ENCODE data around the gene WNK1.

The WNK1 gene

GRCh38 chr12:737122-737739 lies 15.1 kb upstream of the WNK1 start:
- no peak overlapping the region for H3K27ac ChIP-seq
- peaks cover 0 to 29% (median 0%) of the 10 kb centered on the region in 10 experiments; a peak in 6 of 20 replicates for H3K4me1 ChIP-seq
- no peaks in the 10 kb centered on the region for H3K27me3 ChIP-seq
- no peaks in the 10 kb centered on the region for H4K20me1 ChIP-seq
- H3K9ac ChIP-seq: no peak overlapping the region
- no peak for TF ChIP-seq Cebpa-rat (IDR thresholded peaks at IDR 0.05)
- H3K4me3 ChIP-seq: no peak overlapping the region
- peaks cover 7 to 16% (median 9%) of the 10 kb centered on the region in 11 experiments; a peak in 19 of 22 replicates for H3K9me3 ChIP-seq (replicated peaks in 1 of 11)
- H3K36me3 ChIP-seq: no peaks in the 10 kb centered on the region
- H3K4me2 ChIP-seq: peak overlapping the region in 3 of 11 experiments; percentile 15 to 44 (median 28); a peak in 6 of 22 replicates

GRCh38 chr12:738712-739111 lies 13.7 kb upstream of the WNK1 start:
- no peak for TF ChIP-seq Cebpa-rat (IDR thresholded peaks at IDR 0.05)
- Histone ChIP-seq H3K9ac (no peak overlapping the region), H3K4me3 (no peak overlapping the region), H3K36me3 (no peaks in the 10 kb centered on the region), H3K4me1 (peaks cover 0 to 36% (median 2%) of the 10 kb centered on the region in 10 experiments; a peak in 8 of 20 replicates), H3K27ac (no peak overlapping the region), H3K27me3 (no peaks in the 10 kb centered on the region), H4K20me1 (no peaks in the 10 kb centered on the region), H3K4me2 (no peak overlapping the region), H3K9me3 (replicated peaks in 1 of 11) (peaks cover 7 to 12% (median 9%) of the 10 kb centered on the region in 11 experiments; a peak in 19 of 22 replicates)

GRCh38 chr12:739349-739748 lies 13.0 kb upstream of the WNK1 start:
- H3K4me2 ChIP-seq: no peak overlapping the region
- no peaks in the 10 kb centered on the region for H3K27me3 ChIP-seq
- no peak overlapping the region for H3K9ac ChIP-seq
- no peak for TF ChIP-seq Cebpa-rat (IDR thresholded peaks at IDR 0.05)
- no peak overlapping the region for H3K27ac ChIP-seq
- no peaks in the 10 kb centered on the region for H4K20me1 ChIP-seq
- peaks cover 3 to 10% (median 6%) of the 10 kb centered on the region in 11 experiments; a peak in 19 of 22 replicates for H3K9me3 ChIP-seq (replicated peaks in 1 of 11)
- no peaks in the 10 kb centered on the region for H3K36me3 ChIP-seq
- no peak overlapping the region for H3K4me3 ChIP-seq
- H3K4me1 ChIP-seq: peaks cover 0 to 42% (median 4%) of the 10 kb centered on the region in 10 experiments; a peak in 8 of 20 replicates

GRCh38 chr12:740921-741320 lies 11.5 kb upstream of the WNK1 start:
- H3K4me1 ChIP-seq: peaks cover 0 to 40% (median 4%) of the 10 kb centered on the region in 10 experiments; a peak in 8 of 20 replicates
- no peak overlapping the region for H3K4me2 ChIP-seq
- no peaks in the 10 kb centered on the region for H3K27me3 ChIP-seq
- H4K20me1 ChIP-seq: no peaks in the 10 kb centered on the region
- H3K36me3 ChIP-seq: no peaks in the 10 kb centered on the region
- H3K9me3 ChIP-seq (replicated peaks in 1 of 11): 0 out of 22 replicates have a peak, but pooled peaks cover 0 to 4% (median 0%) of the 10 kb centered on the region in 11 experiments
- H3K9ac ChIP-seq: no peak overlapping the region
- no peak overlapping the region for H3K27ac ChIP-seq
- TF ChIP-seq Cebpa-rat (IDR thresholded peaks at IDR 0.05): no peak
- no peak overlapping the region for H3K4me3 ChIP-seq

GRCh38 chr12:749751-750270 lies 2.6 kb upstream of the WNK1 start:
- H3K9me3 ChIP-seq (replicated peaks in 1 of 11): no peaks in the 10 kb centered on the region
- peak overlapping the region in 6 of 11 experiments; percentile 23 to 85 (median 82); a peak in 7 of 22 replicates for H3K27ac ChIP-seq
- TF ChIP-seq Cebpa-rat (IDR thresholded peaks at IDR 0.05): no peak
- H3K27me3 ChIP-seq: no peaks in the 10 kb centered on the region
- peak overlapping the region; percentile 77 to 99 (median 91); a peak in 20 of 22 replicates for H3K4me2 ChIP-seq
- H3K36me3 ChIP-seq: peaks cover 0 to 7% (median 0%) of the 10 kb centered on the region in 11 experiments; a peak in 1 of 22 replicates
- peaks cover 18 to 24% (median 21%) of the 10 kb centered on the region in 10 experiments for H3K4me1 ChIP-seq
- H3K9ac ChIP-seq: peak overlapping the region in 6 of 11 experiments; percentile 56 to 95 (median 90); a peak in 5 of 22 replicates
- H3K4me3 ChIP-seq: no peak overlapping the region
- peaks cover 18 to 21% (median 20%) of the 10 kb centered on the region in 11 experiments for H4K20me1 ChIP-seq

- no peaks in the 10 kb centered on the region for H3K9me3 ChIP-seq (replicated peaks in 1 of 11)
- no peaks in the 10 kb centered on the region for H3K27me3 ChIP-seq
- H3K4me3 ChIP-seq: peak overlapping the region; percentile 41 to 97 (median 56); a peak in 18 of 20 replicates
- peaks cover 19 to 26% (median 23%) of the 10 kb centered on the region in 10 experiments for H3K4me1 ChIP-seq
- H4K20me1 ChIP-seq: peaks cover 26 to 29% (median 27%) of the 10 kb centered on the region in 11 experiments
- peak overlapping the region; percentile 23 to 90 (median 82); a peak in 20 of 22 replicates for H3K27ac ChIP-seq
- peak overlapping the region; percentile 56 to 95 (median 91) for H3K9ac ChIP-seq
- H3K4me2 ChIP-seq: peak overlapping the region; percentile 77 to 99 (median 91)
- H3K36me3 ChIP-seq: peaks cover 0 to 9% (median under 1%) of the 10 kb centered on the region in 11 experiments; a peak in 4 of 22 replicates
- TF ChIP-seq Cebpa-rat (IDR thresholded peaks at IDR 0.05): no peak
Observed at GRCh38 chr12:750366-751191, 1.8 kb upstream of the WNK1 start.

- no peaks in the 10 kb centered on the region for H3K27me3 ChIP-seq
- H3K27ac ChIP-seq: peak overlapping the region; percentile 3 to 90 (median 82); a peak in 21 of 22 replicates
- no peak for TF ChIP-seq Cebpa-rat (IDR thresholded peaks at IDR 0.05)
- H3K4me3 ChIP-seq: peak overlapping the region; percentile 83 to 99 (median 93)
- H3K4me2 ChIP-seq: peak overlapping the region; percentile 77 to 99 (median 91)
- H3K36me3 ChIP-seq: peaks cover 0 to 14% (median 3%) of the 10 kb centered on the region in 11 experiments; a peak in 4 of 22 replicates
- peaks cover 26 to 34% (median 31%) of the 10 kb centered on the region in 10 experiments for H3K4me1 ChIP-seq
- no peaks in the 10 kb centered on the region for H3K9me3 ChIP-seq (replicated peaks in 1 of 11)
- H3K9ac ChIP-seq: peak overlapping the region; percentile 56 to 95 (median 91); a peak in 21 of 22 replicates
- H4K20me1 ChIP-seq: peaks cover 34 to 37% (median 36%) of the 10 kb centered on the region in 11 experiments
Observed at GRCh38 chr12:751192-751998, 984 bp upstream of the WNK1 start.
